CD4-positive, alpha-beta T cell treated with Interleukin-15 for 1 hour (primary cell): ENCODE results near the gene ABCG1.

ENCODE experiments used
- DNase-seq: peaks from one replicate; pipeline ENCODE4 v3.0.0-alpha.2; 2020

The ABCG1 gene

DNA sequence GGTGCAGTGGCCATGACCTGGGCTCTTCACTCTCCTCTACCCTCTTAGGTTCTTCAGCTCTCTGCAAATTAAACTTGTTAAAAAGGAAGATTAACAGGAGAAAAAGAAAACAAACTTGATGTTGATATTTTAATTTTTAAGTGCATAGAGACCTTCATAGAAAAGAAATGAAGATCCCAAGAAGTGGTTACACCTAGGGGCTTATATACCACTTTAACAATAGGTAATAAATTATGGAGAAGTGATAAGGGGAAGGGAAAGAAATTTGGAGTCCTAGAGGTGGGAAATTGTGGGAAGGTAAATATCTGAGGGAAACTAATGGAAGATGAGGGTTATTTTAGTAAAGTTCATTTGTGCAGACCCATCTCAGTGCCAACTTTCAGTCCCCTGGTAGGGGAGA lies 112.7 kb downstream of the ABCG1 start:
- DNase-seq, result no peak

GRCh38 chr21:42332557-42333317 lies 113.8 kb downstream of the ABCG1 start:
- no peak for DNase-seq

GRCh38 chr21:42336054-42336453 lies 117.1 kb downstream of the ABCG1 start:
- no peak for DNase-seq

- no peak for DNase-seq
Observed at GRCh38 chr21:42337276-42337675, 118.3 kb downstream of the ABCG1 start.

DNA sequence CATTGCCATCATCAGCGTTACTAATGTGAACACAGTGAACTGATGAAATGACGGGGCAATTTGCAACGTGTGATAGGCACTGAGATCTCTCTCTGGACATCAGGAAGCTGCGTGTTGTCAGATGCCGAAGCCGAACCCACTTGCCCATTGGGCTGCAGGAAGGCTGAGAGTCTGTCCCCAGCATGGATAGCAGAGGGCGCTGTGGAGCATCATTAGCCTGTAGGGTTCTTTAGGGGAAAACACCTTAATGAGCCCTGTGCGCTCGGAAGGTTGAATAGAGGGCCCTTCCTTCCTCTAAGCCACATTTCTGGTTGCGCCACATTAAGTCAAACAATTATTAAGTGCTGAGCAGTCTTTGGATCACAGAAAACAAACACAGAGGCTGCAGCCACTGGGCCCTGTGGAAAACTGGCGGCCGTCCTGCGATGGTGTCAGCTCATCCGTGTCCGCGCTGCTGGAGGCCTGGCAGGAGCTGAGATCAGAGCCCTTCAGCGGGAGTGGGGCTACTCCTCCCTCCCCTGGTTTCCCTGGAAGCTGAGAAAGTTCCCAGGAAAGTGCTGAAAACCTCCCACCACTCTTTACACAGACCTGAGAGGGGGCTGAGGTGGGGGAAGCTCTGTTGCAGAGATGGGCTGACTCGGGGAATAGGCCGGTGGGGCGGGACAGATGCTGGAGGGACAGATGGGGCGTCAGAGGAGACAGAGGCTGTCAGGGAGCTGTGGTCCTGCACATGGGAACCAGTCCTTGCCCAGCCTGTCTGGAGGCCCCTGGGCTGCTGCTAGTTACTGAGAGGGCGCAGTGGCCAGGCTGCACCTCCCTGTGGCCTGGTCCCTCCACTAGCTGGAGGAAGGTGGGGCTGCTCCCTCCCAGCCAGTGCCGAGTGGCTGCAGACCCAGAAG lies 119.1 kb downstream of the ABCG1 start:
- peak; percentile 81 for DNase-seq

DNA sequence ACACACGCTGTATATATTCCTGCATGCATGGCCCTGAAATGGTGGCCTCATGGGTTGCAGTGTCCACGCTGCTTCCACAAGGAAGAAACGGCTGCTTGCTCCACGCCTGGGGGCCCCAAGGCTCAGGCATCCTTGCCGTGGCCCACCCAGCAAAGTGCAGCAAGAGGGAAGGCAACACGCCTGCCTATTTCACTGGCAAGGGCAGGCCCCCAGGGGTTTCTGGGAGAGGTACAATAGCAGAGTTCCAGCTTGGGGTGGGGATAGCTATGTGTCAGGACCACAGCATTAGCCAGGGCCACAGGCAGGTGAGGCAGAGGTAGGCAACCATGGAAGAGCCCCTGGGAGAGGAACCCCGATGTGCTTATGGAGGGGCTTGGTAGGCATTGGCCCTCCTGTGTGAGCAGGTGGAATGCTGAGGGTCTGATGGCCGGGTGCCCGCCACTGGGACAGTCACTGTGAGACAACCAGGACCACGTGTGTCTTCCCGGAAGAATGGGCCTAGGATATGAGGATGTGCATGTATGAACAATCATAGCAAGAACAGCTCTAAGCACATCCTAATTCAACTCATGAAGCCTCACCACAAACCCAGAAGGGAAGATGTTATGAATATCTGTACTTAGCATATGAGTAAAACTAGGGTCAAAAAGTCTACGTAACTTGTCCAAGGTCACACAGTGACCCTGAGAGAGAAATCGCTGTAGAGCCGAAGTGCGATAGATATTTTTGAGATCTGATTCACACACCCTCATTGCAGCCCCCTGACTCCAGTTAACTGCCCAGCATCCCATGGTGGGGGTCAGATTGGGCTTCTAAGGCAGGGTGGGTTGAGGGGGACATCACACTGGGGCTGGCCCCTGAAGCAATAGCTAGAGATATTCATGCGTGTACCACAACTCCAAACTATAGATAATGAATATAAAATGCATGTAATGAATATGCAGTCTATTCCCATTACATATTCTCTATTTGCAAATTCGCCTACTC lies 120.1 kb downstream of the ABCG1 start:
- no peak for DNase-seq

GRCh38 chr21:42340187-42341050 lies 121.5 kb downstream of the ABCG1 start:
- DNase-seq, result no peak

DNA sequence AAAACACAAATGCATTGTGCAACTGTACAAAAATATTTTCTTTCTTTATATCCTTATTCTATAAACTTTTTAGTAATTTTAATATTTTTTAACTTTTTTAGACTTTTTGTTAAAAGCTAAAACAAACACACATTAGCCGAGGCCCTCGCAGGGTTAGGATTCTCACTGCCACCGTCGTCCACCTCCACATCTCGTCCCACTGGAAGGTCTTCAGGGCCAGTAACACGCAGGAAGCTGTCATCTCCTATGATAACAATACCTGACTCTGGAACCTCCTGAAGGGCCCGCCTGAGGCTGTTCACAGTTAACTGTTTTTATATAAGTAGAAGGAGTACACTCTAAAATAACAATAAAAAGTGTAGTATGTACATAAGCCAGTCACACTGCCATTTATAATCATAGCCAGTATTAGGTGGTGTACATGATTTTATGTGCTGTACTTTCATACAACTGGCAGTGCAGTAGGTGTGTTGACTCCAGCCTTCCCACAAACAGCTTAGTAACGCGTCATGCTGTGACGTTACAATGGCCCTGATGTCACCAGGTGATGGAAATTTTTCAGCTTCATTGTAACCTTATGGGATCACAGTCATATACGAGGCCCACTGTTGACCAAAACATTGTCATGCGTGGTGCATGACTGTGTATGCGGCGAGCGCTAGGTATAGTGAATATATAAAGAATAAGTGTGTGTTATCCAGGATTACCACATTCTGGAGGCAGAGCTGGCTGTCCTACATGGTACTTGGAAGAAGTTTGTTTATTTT lies 123.0 kb downstream of the ABCG1 start:
- no peak for DNase-seq

GRCh38 chr21:42343101-42343500 lies 124.2 kb downstream of the ABCG1 start:
- DNase-seq, result no peak

- no peak for DNase-seq
Observed at GRCh38 chr21:42343556-42343955, 124.6 kb downstream of the ABCG1 start.

DNA sequence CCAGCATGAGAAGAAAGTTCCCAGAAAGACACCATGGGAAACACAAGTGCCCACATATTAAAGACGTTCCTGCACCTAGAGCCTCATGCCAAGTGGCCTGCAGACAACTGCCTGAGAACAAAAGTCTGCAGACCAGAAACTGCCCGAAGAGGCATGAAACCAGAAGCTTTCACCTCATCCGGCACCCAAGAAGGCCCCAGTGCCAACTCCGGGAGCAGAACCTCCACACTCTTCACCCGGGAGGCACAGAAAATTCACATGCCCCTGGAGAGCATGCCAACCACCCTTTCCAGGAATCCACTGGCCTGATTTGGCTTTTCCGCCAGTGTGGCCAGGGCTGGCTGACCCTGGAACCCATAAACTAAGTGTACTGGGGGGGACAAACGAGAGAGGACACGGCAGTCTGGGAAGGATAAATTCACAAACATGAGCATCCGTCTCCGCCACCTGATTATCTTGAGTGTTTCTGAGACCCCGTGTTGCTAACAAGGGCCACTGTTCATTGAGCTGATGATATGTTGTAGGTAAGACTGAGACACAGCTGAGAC lies 125.1 kb downstream of the ABCG1 start:
- DNase-seq, result no peak

DNA sequence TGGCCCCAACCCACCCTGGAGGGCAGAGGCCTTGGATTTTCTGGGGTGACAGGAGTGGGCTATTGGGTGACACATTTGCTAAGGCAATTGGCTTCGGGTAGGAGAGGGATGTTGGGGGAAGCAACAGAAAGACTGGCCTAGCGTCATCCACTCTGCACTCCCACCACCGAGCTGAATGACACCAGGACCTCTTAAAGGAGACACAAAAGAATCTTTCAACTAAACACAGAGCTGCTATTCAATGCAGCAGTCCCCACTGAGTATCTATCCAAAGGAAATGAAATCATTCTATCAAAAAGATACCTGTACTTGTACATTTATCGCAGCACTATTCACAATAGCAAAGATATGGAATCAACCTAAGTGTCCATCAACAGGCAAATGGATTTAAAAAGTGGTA lies 125.7 kb downstream of the ABCG1 start:
- no peak for DNase-seq

GRCh38 chr21:42346441-42346840 lies 127.5 kb downstream of the ABCG1 start:
- no peak for DNase-seq
